Measurements from ENCODE around the gene LRRC41.
"Not testable (repeated sequence)": the region's sequence is repeated elsewhere in the genome, so short reads cannot be mapped to it uniquely, and the experiment has no call there.

DNA sequence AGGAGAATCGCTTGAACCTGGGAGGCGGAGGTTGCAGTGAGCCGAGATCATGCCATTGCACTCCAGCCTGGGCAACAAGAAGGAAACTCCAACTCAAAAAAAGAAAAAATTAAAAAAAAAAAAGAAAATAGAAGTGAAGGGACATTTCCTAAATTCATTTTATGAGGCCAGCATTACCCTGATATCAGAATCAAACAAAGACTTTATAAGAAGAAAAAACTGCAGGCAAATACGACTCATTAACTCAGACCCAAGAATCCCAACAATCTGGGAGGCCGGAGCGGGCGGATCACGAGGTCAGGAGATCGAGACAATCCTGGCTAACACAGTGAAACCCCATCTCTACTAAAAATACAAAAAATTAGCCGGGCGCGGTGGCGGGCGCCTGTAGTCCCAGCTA is 34.0 kb upstream of the LRRC41 start:
- TF ChIP-seq, protein P1, sequence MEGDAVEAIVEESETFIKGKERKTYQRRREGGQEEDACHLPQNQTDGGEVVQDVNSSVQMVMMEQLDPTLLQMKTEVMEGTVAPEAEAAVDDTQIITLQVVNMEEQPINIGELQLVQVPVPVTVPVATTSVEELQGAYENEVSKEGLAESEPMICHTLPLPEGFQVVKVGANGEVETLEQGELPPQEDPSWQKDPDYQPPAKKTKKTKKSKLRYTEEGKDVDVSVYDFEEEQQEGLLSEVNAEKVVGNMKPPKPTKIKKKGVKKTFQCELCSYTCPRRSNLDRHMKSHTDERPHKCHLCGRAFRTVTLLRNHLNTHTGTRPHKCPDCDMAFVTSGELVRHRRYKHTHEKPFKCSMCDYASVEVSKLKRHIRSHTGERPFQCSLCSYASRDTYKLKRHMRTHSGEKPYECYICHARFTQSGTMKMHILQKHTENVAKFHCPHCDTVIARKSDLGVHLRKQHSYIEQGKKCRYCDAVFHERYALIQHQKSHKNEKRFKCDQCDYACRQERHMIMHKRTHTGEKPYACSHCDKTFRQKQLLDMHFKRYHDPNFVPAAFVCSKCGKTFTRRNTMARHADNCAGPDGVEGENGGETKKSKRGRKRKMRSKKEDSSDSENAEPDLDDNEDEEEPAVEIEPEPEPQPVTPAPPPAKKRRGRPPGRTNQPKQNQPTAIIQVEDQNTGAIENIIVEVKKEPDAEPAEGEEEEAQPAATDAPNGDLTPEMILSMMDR (conservative IDR thresholded peaks at IDR 0.05 in 1 of 2, IDR thresholded peaks at IDR 0.05 in 1 of 2; ENCODE audit: extremely low read depth in 1 of 2, insufficient read depth in 1 of 2, low read depth in 1 of 2, low read length in 2 of 2): not testable (repeated sequence)
- TF ChIP-seq EZH2 (IDR thresholded peaks at IDR 0.05; ENCODE audit: borderline replicate concordance, low read length): not testable (repeated sequence)

Measured in mammary epithelial cell (primary cell).